Measurements from ENCODE around the gene NHERF2. TPM values are rescaled to one million over a fixed set of nuclear protein-coding genes. Genes with fewer than 3 reads are reported as not detected.

NHERF2 gene
- total RNA-seq, 2 donors from 2014 or later: 66.0 to 84.1 TPM

GRCh38 chr16:1987198-1987597 lies 39.5 kb upstream of the NHERF2 start:
- DNase-seq (ENCODE audit: low spot score): no peak
- no peak overlapping the region for H3K4me3 ChIP-seq
- peaks cover 16 to 38% of the 10 kb centered on the region in 2 donors for H3K4me1 ChIP-seq (ENCODE audit: control insufficient read depth in 1 of 2, low read depth in 2 of 2)
- ATAC-seq (ENCODE audit: insufficient number of reproducible peaks, low FRiP score, low read depth): no peak
- no peak for TF ChIP-seq CTCF (IDR thresholded peaks at IDR 0.05)
- H3K27me3 ChIP-seq (replicated peaks; ENCODE audit: insufficient read depth): peaks cover 7% of the 10 kb centered on the region
- no peaks in the 10 kb centered on the region for H3K9me3 ChIP-seq
- H3K36me3 ChIP-seq: peaks cover 8% of the 10 kb centered on the region
- no peak overlapping the region for H3K27ac ChIP-seq

GRCh38 chr16:1989209-1990100 lies 37.2 kb upstream of the NHERF2 start, which contains the start of gene SYNGR3:
TSS of gene SYNGR3 (plus strand) at chr16:1989970. CDS start at chr16:1990103, 133 bp downstream.
- Histone ChIP-seq H3K4me1 (ENCODE audit: control insufficient read depth in 1 of 2, low read depth in 2 of 2) (peaks cover 16 to 36% of the 10 kb centered on the region in 2 donors), H3K4me3 (peak within 1 kb of the TSS; percentile 65)

GRCh38 chr16:1990101-1990350 lies 36.7 kb upstream of the NHERF2 start:
- Histone ChIP-seq H3K27me3 (replicated peaks; ENCODE audit: insufficient read depth) (peaks cover 7% of the 10 kb centered on the region), H3K4me3 (peak overlapping the region; percentile 65), H3K27ac (no peak overlapping the region), H3K36me3 (peaks cover 8% of the 10 kb centered on the region), H3K9me3 (no peaks in the 10 kb centered on the region), H3K4me1 (ENCODE audit: control insufficient read depth in 1 of 2, low read depth in 2 of 2) (peaks cover 10 to 30% of the 10 kb centered on the region in 2 donors)
- TF ChIP-seq CTCF (IDR thresholded peaks at IDR 0.05): no peak
- ATAC-seq (ENCODE audit: insufficient number of reproducible peaks, low FRiP score, low read depth): no peak
- no peak for DNase-seq (ENCODE audit: low spot score)

More at GRCh38 chr16:1989209-1990100, 37.2 kb upstream of the NHERF2 start, which contains the start of gene SYNGR3:
- H3K27ac ChIP-seq: no peak within 1 kb of the TSS
- no peak for DNase-seq (ENCODE audit: low spot score)
- no peaks in the 10 kb centered on the region for H3K9me3 ChIP-seq
- H3K27me3 ChIP-seq (replicated peaks; ENCODE audit: insufficient read depth): peaks cover 7% of the 10 kb centered on the region
- peaks cover 8% of the 10 kb centered on the region for H3K36me3 ChIP-seq
- no peak for TF ChIP-seq CTCF (IDR thresholded peaks at IDR 0.05)
- no peak for ATAC-seq (ENCODE audit: insufficient number of reproducible peaks, low FRiP score, low read depth)

- DNase-seq (ENCODE audit: low spot score): no peak
- Histone ChIP-seq H3K9me3 (no peaks in the 10 kb centered on the region), H3K4me3 (peak overlapping the region; percentile 65), H3K36me3 (peaks cover 12% of the 10 kb centered on the region), H3K4me1 (ENCODE audit: control insufficient read depth in 1 of 2, low read depth in 2 of 2) (peaks cover 9 to 25% of the 10 kb centered on the region in 2 donors), H3K27ac (no peak overlapping the region), H3K27me3 (replicated peaks; ENCODE audit: insufficient read depth) (peaks cover 7% of the 10 kb centered on the region)
- no peak for TF ChIP-seq CTCF (IDR thresholded peaks at IDR 0.05)
- ATAC-seq (ENCODE audit: insufficient number of reproducible peaks, low FRiP score, low read depth): no peak
Measured at GRCh38 chr16:1990351-1991134, 36.2 kb upstream of the NHERF2 start.

GRCh38 chr16:1991135-1991551 lies 35.6 kb upstream of the NHERF2 start:
- peaks cover 7% of the 10 kb centered on the region for H3K27me3 ChIP-seq (replicated peaks; ENCODE audit: insufficient read depth)
- ATAC-seq (ENCODE audit: insufficient number of reproducible peaks, low FRiP score, low read depth): no peak
- peaks cover 8% of the 10 kb centered on the region for H3K36me3 ChIP-seq
- no peaks in the 10 kb centered on the region for H3K9me3 ChIP-seq
- H3K4me1 ChIP-seq (ENCODE audit: control insufficient read depth in 1 of 2, low read depth in 2 of 2): peaks cover 9 to 25% of the 10 kb centered on the region in 2 donors
- peak overlapping the region; percentile 65 for H3K4me3 ChIP-seq
- no peak for DNase-seq (ENCODE audit: low spot score)
- no peak overlapping the region for H3K27ac ChIP-seq
- no peak for TF ChIP-seq CTCF (IDR thresholded peaks at IDR 0.05)
